IMR-90 (cell line): ENCODE measurements around the gene CHST14.

Experiments used
- CEBPB ChIP-seq: IDR thresholded peaks from 2 replicates; pipeline ENCODE4 v1.6.1; 2012; ENCODE audit warnings: low read depth, low read length, improper control_type of control experiment
- CTCF ChIP-seq: conservative IDR thresholded peaks from 2 replicates; pipeline ENCODE4 v1.5.1; 2012; ENCODE audit warnings: mild to moderate bottlenecking, low read depth, low read length, improper control_type of control experiment
- MXI1 ChIP-seq: IDR thresholded peaks from 2 replicates; pipeline ENCODE4 v1.6.1; 2012; ENCODE audit warnings: low read depth, mild to moderate bottlenecking, low read length, moderate library complexity, borderline replicate concordance
- POLR2A ChIP-seq: IDR thresholded peaks from 2 replicates; pipeline ENCODE4 v1.6.1; 2012; ENCODE audit warnings: mild to moderate bottlenecking, low read depth, low read length
- RAD21 ChIP-seq: IDR thresholded peaks from 2 replicates; pipeline ENCODE4 v1.6.1; 2012; ENCODE audit warnings: low read length, improper control_type of control experiment
- RFX5 ChIP-seq: IDR thresholded peaks from 2 replicates; pipeline ENCODE4 v1.8.0; 2012; ENCODE audit warnings: low read depth, mild to moderate bottlenecking, low read length, moderate library complexity
- SMC3 ChIP-seq: fragments of 150-350 bp; IDR thresholded peaks from 2 replicates; pipeline ENCODE4 v1.6.1; 2016; ENCODE audit warnings: low read depth, mild to moderate bottlenecking, antibody characterized with exemption, low read length, moderate library complexity

- TF ChIP-seq CTCF (no peak), CEBPB (no peak), RAD21 (no peak), POLR2A (no peak), MXI1 (no peak), RFX5 (no peak), SMC3 (no peak)
Observed at GRCh38 chr15:40467261-40467615, 3.5 kb upstream of the CHST14 start.
